Measurements from ENCODE around the gene SIGLEC8. TPM values are rescaled to one million over a fixed set of nuclear protein-coding genes. Genes with fewer than 3 reads are reported as not detected.
"Not testable (repeated sequence)": the region's sequence is repeated elsewhere in the genome, so short reads cannot be mapped to it uniquely, and the experiment has no call there.

The SIGLEC8 gene
- total and polyA plus RNA-seq, 2 of the 4 experiments (the other 2 are of a cell fraction) = not detected

- H2BK15ac ChIP-seq (ENCODE audit: low read depth, low read length); H3K4me3 ChIP-seq (ENCODE audit: insufficient read depth, low read depth, low read length); H3K9me1 ChIP-seq (ENCODE audit: insufficient read depth, low read length); H2AFZ ChIP-seq (replicated peaks; ENCODE audit: low read length, poor library complexity); H4K8ac ChIP-seq (ENCODE audit: low read depth in 2 of 2, low read length in 2 of 2); H2BK5ac ChIP-seq (ENCODE audit: low read depth, low read length, poor library complexity, severe bottlenecking); DNase-seq; H2AK5ac ChIP-seq (ENCODE audit: low read depth, low read length); H3K9me3 ChIP-seq (ENCODE audit: control insufficient read depth, insufficient read depth, low read length); H4K5ac ChIP-seq (ENCODE audit: low read depth, low read length); H4K91ac ChIP-seq (ENCODE audit: insufficient read depth, low read depth, low read length); H3K79me1 ChIP-seq (ENCODE audit: low read depth in 1 of 2, low read length in 2 of 2); ATAC-seq (ENCODE audit: low read depth); H3K23ac ChIP-seq (ENCODE audit: low read depth, low read length); H3K27me3 ChIP-seq (ENCODE audit: control insufficient read depth, insufficient read depth, low read length); intact Hi-C loops (cut with micrococcal nuclease); H3K4me2 ChIP-seq (ENCODE audit: low read depth, low read length); H3K4me1 ChIP-seq (ENCODE audit: control insufficient read depth, insufficient read depth, low read length); BruUV-seq (replicated peaks); H3K14ac ChIP-seq (replicated peaks; ENCODE audit: low read depth, low read length); POLR2A ChIA-PET (ENCODE audit: unreplicated experiment); H3K56ac ChIP-seq (ENCODE audit: extremely low read depth, insufficient read depth, low read length); H4K20me1 ChIP-seq (ENCODE audit: insufficient read depth, low read length); H3K27ac ChIP-seq (ENCODE audit: insufficient read depth, low read length); H2BK120ac ChIP-seq (ENCODE audit: low read depth, low read length); H3K18ac ChIP-seq (ENCODE audit: low read depth, low read length); dilution Hi-C loops (cut with HindIII; ENCODE audit: low sequenced_read_pairs, unreplicated experiment); CTCF ChIA-PET; H3K36me3 ChIP-seq (ENCODE audit: control insufficient read depth, insufficient read depth, low read length); H2AK9ac ChIP-seq (replicated peaks; ENCODE audit: low read depth, low read length, poor library complexity); H2BK20ac ChIP-seq (ENCODE audit: low read depth, low read length); H3K4ac ChIP-seq (ENCODE audit: low read depth, low read length); in situ Hi-C loops (cut with MboI; ENCODE audit: low sequenced_read_pairs); H3K9ac ChIP-seq (ENCODE audit: low read depth, low read length): not testable (repeated sequence)
- WGBS, 2 experiments (ENCODE audit: extremely low coverage in 2 of 2, insufficient read length in 1 of 2) = no CpG with 5 or more reads among the region's 8 CpGs
Measured at GRCh38 chr19:51500931-51501330, 42.7 kb upstream of the SIGLEC8 start.

Measured in IMR-90 (cell line).